GM18520 (cell line): ENCODE data around the gene WDR5.

Source experiments
- ATAC-seq: cut with Tn5 transposase; IDR thresholded peaks from one replicate; pipeline ENCODE4 v1.9.1; 2021; ENCODE audit not compliant: unreplicated experiment

WDR5 gene

GRCh38 chr9:134206311-134207300, 70.7 kb downstream of the WDR5 start:
- ATAC-seq: no peak

GRCh38 chr9:134208310-134208841, 72.5 kb downstream of the WDR5 start:
- ATAC-seq: no peak

- ATAC-seq: no peak
These were observed 73.3 kb downstream of the WDR5 start for GRCh38 chr9:134208981-134209725.
